Mesendoderm (in vitro differentiated cells): ENCODE results near the gene RASGRP2.
A peak's percentile ranks its signal among the peaks of the same experiment; 100 is the strongest.

Experiments
- DNase-seq: peaks from one replicate; pipeline ENCODE4 v3.0.0; 2013
- H2AK5ac ChIP-seq: 2 replicates; pipeline ENCODE4 v1.6.1; 2013; ENCODE audit warnings: low read length, inconsistent platforms
- H2BK120ac ChIP-seq: 2 replicates; pipeline ENCODE4 v1.6.1; 2013; ENCODE audit warnings: low read depth, mild to moderate bottlenecking, low read length, moderate library complexity, mixed read lengths
- H2BK15ac ChIP-seq: replicated peaks from 2 replicates; pipeline ENCODE4 v1.6.1; 2013; ENCODE audit warnings: low read depth, mild to moderate bottlenecking, moderate library complexity
- H2BK5ac ChIP-seq: 2 replicates; pipeline ENCODE4 v1.6.1; 2013; ENCODE audit warnings: low read length, inconsistent platforms
- H3K18ac ChIP-seq: 2 replicates; pipeline ENCODE4 v1.6.1; 2013; ENCODE audit warnings: mild to moderate bottlenecking, low read length, mixed read lengths
- H3K23ac ChIP-seq: one replicate; pipeline ENCODE4 v1.6.1; 2013; ENCODE audit warnings: low read length
- H3K27ac ChIP-seq: 2 replicates; pipeline ENCODE4 v1.5.1; 2013; ENCODE audit warnings: low read depth, mild to moderate bottlenecking, inconsistent platforms, low read length, moderate library complexity
- H3K27me3 ChIP-seq: 2 replicates; pipeline ENCODE4 v1.6.1; 2013; ENCODE audit warnings: low read length, control low read depth, mild to moderate bottlenecking, inconsistent platforms; ENCODE audit not compliant: insufficient read depth, poor library complexity
- H3K36me3 ChIP-seq: 2 replicates; pipeline ENCODE4 v1.6.1; 2013; ENCODE audit warnings: low read length, inconsistent platforms; ENCODE audit not compliant: control insufficient read depth, insufficient read depth
- H3K4ac ChIP-seq: one replicate; pipeline ENCODE4 v1.6.1; 2013; ENCODE audit warnings: low read depth, mild to moderate bottlenecking, low read length, moderate library complexity
- H3K4me1 ChIP-seq: 2 replicates; pipeline ENCODE4 v1.6.1; 2013; ENCODE audit warnings: low read depth, low read length, inconsistent platforms; ENCODE audit not compliant: control insufficient read depth
- H3K4me2 ChIP-seq: 2 replicates; pipeline ENCODE4 v1.6.1; 2013; ENCODE audit warnings: low read length
- H3K4me3 ChIP-seq: 2 replicates; pipeline ENCODE4 v1.5.1; 2013; ENCODE audit warnings: mild to moderate bottlenecking, low read length
- H3K56ac ChIP-seq: one replicate; pipeline ENCODE4 v1.6.1; 2013; ENCODE audit warnings: low read length
- H3K79me1 ChIP-seq: 2 replicates; pipeline ENCODE4 v1.6.1; 2013; ENCODE audit warnings: low read length, inconsistent platforms
- H3K79me2 ChIP-seq: 2 replicates; pipeline ENCODE4 v1.6.1; 2013; ENCODE audit warnings: mild to moderate bottlenecking, low read length; ENCODE audit not compliant: control insufficient read depth, insufficient read depth
- H3K9ac ChIP-seq: 2 replicates; pipeline ENCODE4 v1.6.1; 2013; ENCODE audit warnings: low read length, inconsistent platforms
- H4K5ac ChIP-seq: one replicate; pipeline ENCODE4 v1.6.1; 2013; ENCODE audit warnings: low read length
- H4K8ac ChIP-seq: one replicate; pipeline ENCODE4 v1.6.1; 2013; ENCODE audit warnings: low read depth, mild to moderate bottlenecking, control low read depth, low read length, moderate library complexity
- WGBS: extraction: QIAGEN DNeasy Blood & Tissue Kit; methylation state at CpG from one replicate; pipeline ENCODE4 v1.1.7; 2013; ENCODE audit warnings: low lambda C conversion rate, missing lambda C conversion rate; ENCODE audit not compliant: insufficient coverage; ENCODE audit errors: extremely low coverage; 5-methylcytosine and 5-hydroxymethylcytosine counted together

RASGRP2 gene

GRCh38 chr11:64741375-64742086 lies 2.4 kb downstream of the RASGRP2 start:
- WGBS, result no CpG with 5 or more reads among the region's 24 CpGs
- Histone ChIP-seq H3K9ac (no peak overlapping the region), H3K4ac (no peak overlapping the region), H3K4me2 (no peak overlapping the region), H2BK15ac (no peak overlapping the region), H4K5ac (no peak overlapping the region), H3K18ac (no peak overlapping the region), H3K79me2 (no peaks in the 10 kb centered on the region), H3K79me1 (no peaks in the 10 kb centered on the region), H3K36me3 (no peaks in the 10 kb centered on the region), H2AK5ac (no peak overlapping the region), H3K23ac (no peak overlapping the region), H2BK120ac (no peak overlapping the region), H3K27me3 (peaks cover 21% of the 10 kb centered on the region), H3K4me1 (no peaks in the 10 kb centered on the region), H4K8ac (no peak overlapping the region), H3K4me3 (no peak overlapping the region), H3K27ac (no peak overlapping the region), H3K56ac (no peak overlapping the region), H2BK5ac (no peak overlapping the region)
- DNase-seq, result peak; percentile 42

DNA sequence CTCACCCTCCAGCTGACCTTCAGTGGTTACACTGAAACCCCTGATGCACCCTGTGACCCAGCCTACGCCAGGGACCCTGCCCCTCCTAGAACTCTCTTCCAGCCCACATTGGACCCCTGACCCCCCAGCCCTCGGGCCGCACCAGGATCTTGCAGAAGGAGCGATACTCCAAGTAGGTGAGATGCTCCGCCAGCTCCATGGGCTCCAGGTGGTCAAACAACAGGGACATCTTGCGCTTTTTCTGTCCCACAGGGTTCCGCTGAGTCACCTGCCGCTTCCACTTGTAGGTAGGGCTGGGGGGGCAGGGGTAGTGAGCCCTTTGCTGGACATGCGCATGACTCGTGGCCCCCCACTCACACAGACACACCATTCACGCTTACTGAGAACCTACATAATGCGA lies 4.1 kb downstream of the RASGRP2 start:
- Histone ChIP-seq H3K4ac (no peak overlapping the region), H2BK15ac (no peak overlapping the region), H2AK5ac (no peak overlapping the region), H3K4me2 (no peak overlapping the region), H3K27me3 (peaks cover 21% of the 10 kb centered on the region), H3K4me1 (no peaks in the 10 kb centered on the region), H3K36me3 (no peaks in the 10 kb centered on the region), H2BK5ac (no peak overlapping the region), H3K9ac (no peak overlapping the region), H3K27ac (no peak overlapping the region), H4K8ac (no peak overlapping the region), H3K56ac (no peak overlapping the region), H4K5ac (no peak overlapping the region), H3K4me3 (no peak overlapping the region), H2BK120ac (no peak overlapping the region), H3K23ac (no peak overlapping the region), H3K18ac (no peak overlapping the region), H3K79me2 (no peaks in the 10 kb centered on the region), H3K79me1 (no peaks in the 10 kb centered on the region)
- no CpG with 5 or more reads among the region's 12 CpGs for WGBS
- no peak for DNase-seq

GRCh38 chr11:64736654-64737053 lies 7.3 kb downstream of the RASGRP2 start:
- H3K27ac ChIP-seq, result no peak overlapping the region
- WGBS, result no CpG with 5 or more reads among the region's 15 CpGs

DNA sequence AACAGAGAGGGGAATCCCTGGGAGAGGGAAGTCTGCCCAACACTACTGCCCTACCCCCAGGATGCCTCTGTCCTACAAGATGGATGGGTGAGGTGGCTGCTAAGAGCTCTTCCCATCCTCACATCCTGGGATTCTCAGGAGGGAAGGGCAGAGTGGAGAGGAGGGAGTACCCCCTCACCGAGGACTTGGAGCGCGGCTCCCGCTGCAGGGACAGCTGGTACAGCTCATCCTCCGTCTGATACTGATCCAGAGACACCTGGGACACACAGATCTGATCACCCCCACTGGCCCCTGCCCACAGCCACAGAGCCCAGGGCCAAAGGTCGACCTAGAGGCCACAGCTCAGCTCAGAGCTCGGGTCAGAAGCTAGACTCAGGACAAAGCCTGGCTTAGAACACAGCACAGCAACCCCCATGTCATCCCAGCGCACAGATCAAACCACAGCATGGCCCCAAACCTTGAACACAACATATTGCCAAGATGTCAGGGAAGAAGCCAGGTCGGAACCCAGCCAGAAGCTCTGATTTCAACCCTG lies 8.2 kb downstream of the RASGRP2 start:
- Histone ChIP-seq H3K4me2 (no peak overlapping the region), H2BK120ac (no peak overlapping the region), H4K5ac (no peak overlapping the region), H3K36me3 (no peaks in the 10 kb centered on the region), H4K8ac (no peak overlapping the region), H3K27me3 (no peaks in the 10 kb centered on the region), H2BK5ac (no peak overlapping the region), H3K4me1 (no peaks in the 10 kb centered on the region), H3K4ac (no peak overlapping the region), H3K23ac (no peak overlapping the region), H3K79me2 (no peaks in the 10 kb centered on the region), H3K56ac (no peak overlapping the region), H3K79me1 (no peaks in the 10 kb centered on the region), H3K18ac (no peak overlapping the region), H2BK15ac (no peak overlapping the region), H2AK5ac (no peak overlapping the region), H3K4me3 (no peak overlapping the region), H3K27ac (no peak overlapping the region), H3K9ac (no peak overlapping the region)
- WGBS, result no CpG with 5 or more reads among the region's 9 CpGs
- no peak for DNase-seq

More at GRCh38 chr11:64736654-64737053, 7.3 kb downstream of the RASGRP2 start:
- no peaks in the 10 kb centered on the region for H3K79me2 ChIP-seq
- H2BK15ac ChIP-seq, result no peak overlapping the region
- H3K4me2 ChIP-seq, result no peak overlapping the region
- no peak overlapping the region for H3K4ac ChIP-seq
- H3K27me3 ChIP-seq, result no peaks in the 10 kb centered on the region
- no peak overlapping the region for H4K5ac ChIP-seq
- H2BK120ac ChIP-seq, result no peak overlapping the region
- H3K4me1 ChIP-seq, result no peaks in the 10 kb centered on the region
- no peaks in the 10 kb centered on the region for H3K36me3 ChIP-seq
- no peak overlapping the region for H2AK5ac ChIP-seq
- no peak overlapping the region for H3K18ac ChIP-seq
- no peak overlapping the region for H2BK5ac ChIP-seq
- H3K56ac ChIP-seq, result no peak overlapping the region
- H3K9ac ChIP-seq, result no peak overlapping the region
- no peak overlapping the region for H4K8ac ChIP-seq
- no peak overlapping the region for H3K4me3 ChIP-seq
- no peaks in the 10 kb centered on the region for H3K79me1 ChIP-seq
- no peak for DNase-seq
- no peak overlapping the region for H3K23ac ChIP-seq

DNA sequence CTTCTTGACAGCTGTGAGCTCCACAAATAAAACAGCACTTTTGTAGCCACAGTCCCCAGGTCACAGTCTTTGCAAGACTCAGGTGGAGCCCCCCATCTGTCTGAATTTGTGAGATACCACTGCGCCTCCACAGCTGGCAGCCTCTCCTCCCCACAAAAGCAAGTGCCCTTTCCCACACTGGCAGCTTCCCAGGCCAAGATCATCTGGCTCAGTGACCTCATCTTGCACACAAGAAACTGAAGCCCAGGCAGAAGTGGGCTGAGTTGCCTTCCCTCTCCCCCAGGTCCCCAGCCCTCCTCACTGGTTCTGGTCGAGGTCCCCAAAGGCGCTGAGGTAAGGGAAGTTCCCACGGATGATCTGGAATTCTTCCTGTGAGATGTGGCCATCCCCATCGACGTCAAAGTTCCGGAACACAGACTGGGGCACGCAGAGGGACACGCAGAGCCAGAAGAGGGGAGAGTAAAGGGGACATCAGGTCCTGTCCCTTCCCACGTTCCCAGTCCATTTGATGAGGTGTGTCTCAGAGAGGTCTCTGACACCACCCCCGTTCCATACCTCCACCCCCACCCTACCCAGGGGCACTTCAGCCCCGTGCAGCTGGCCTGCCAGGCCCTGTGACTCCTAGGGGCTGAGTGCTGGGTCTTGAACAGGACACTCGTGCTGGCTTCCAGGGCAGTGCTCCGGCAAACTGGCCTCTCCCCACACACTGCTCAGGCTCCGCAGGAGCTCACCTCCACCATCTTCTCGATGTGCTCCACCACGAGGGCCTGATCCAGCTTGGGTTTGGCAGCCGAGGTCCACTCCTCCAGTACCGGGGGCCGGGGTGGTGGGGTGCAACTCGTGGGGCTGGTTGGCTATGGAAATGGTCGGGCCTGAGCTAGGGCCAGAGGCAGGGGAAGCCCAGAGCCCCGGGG lies 8.9 kb downstream of the RASGRP2 start:
- no CpG with 5 or more reads among the region's 23 CpGs for WGBS

More for the DNA sequence above, 8.9 kb downstream of the RASGRP2 start:
- Histone ChIP-seq H3K79me2 (no peaks in the 10 kb centered on the region), H3K9ac (no peak overlapping the region), H3K23ac (no peak overlapping the region), H2BK120ac (no peak overlapping the region), H3K4me2 (no peak overlapping the region), H3K4me1 (peaks cover 2% of the 10 kb centered on the region), H3K27ac (no peak overlapping the region), H3K4ac (no peak overlapping the region), H2BK15ac (no peak overlapping the region), H3K56ac (no peak overlapping the region), H3K4me3 (no peak overlapping the region), H4K5ac (no peak overlapping the region), H3K18ac (no peak overlapping the region), H2BK5ac (no peak overlapping the region), H3K36me3 (no peaks in the 10 kb centered on the region), H2AK5ac (no peak overlapping the region), H3K79me1 (no peaks in the 10 kb centered on the region), H4K8ac (no peak overlapping the region), H3K27me3 (no peaks in the 10 kb centered on the region)
- no peak for DNase-seq
